Femur (tissue), 1 donor: Measurements from ENCODE around the gene DEXI.
A peak's percentile ranks its signal among the peaks of the same experiment; 100 is the strongest.
"Not testable (repeated sequence)": the region's sequence is repeated elsewhere in the genome, so short reads cannot be mapped to it uniquely, and the experiment has no call there.

Experiments used
- DNase-seq: peaks from one replicate; pipeline ENCODE4 v3.0.0-alpha.2; 2017

DEXI gene

DNA sequence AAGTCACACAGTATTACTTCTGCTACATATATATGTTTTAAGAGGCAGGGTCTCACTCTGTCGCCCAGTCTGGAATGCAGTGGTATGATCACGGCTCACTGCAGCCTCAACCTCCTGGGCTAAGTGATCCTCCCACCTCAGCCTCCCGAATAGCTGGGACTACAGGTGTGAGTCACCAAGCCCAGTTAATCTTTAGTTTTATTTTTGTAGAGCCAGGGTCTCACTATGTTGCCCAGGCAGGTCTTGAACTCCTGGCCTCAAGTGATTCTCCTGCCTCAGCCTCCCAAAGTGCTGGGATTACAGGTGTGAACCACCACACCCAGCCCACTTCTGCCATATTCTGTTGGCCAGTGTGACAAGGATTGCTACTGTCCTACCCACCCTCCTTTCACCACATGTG is 17.0 kb downstream of the DEXI start:
- not testable (repeated sequence) for DNase-seq

- peak; percentile 73 for DNase-seq
Observed at GRCh38 chr16:10923650-10924214, 18.5 kb downstream of the DEXI start.

- DNase-seq = no peak
Observed at GRCh38 chr16:10923146-10923649, 19.1 kb downstream of the DEXI start.

- no peak for DNase-seq
Observed at GRCh38 chr16:10922328-10923145, 19.7 kb downstream of the DEXI start.

GRCh38 chr16:10921536-10922327 is 20.5 kb downstream of the DEXI start:
- DNase-seq = no peak

GRCh38 chr16:10920726-10921427 is 21.4 kb downstream of the DEXI start:
- no peak for DNase-seq

GRCh38 chr16:10919003-10919351 is 23.3 kb downstream of the DEXI start:
- no peak for DNase-seq

- DNase-seq = peak; percentile 95
Observed at GRCh38 chr16:10918294-10919002, 23.8 kb downstream of the DEXI start.

- DNase-seq = no peak
Observed at GRCh38 chr16:10916534-10916933, 25.7 kb downstream of the DEXI start.

- no peak for DNase-seq
Observed at GRCh38 chr16:10911267-10911666, 31.0 kb downstream of the DEXI start.

DNA sequence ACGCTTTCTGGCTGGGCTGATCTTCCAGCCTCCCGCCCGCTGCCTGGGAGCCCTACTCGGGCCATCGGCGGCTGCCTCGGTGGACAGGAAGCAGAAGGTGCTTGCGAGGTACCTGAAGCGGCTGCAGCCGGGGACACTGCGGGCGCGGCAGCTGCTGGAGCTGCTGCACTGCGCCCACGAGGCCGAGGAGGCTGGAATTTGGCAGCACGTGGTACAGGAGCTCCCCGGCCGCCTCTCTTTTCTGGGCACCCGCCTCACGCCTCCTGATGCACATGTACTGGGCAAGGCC is 34.6 kb downstream of the DEXI start:
- DNase-seq = no peak

- no peak for DNase-seq
Observed at GRCh38 chr16:10906914-10907756, 35.1 kb downstream of the DEXI start.

DNA sequence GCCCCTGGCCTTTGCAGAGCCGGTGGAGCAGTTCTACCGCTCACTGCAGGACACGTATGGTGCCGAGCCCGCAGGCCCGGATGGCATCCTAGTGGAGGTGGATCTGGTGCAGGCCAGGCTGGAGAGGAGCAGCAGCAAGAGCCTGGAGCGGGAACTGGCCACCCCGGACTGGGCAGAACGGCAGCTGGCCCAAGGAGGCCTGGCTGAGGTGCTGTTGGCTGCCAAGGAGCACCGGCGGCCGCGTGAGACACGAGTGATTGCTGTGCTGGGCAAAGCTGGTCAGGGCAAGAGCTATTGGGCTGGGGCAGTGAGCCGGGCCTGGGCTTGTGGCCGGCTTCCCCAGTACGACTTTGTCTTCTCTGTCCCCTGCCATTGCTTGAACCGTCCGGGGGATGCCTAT is 35.8 kb downstream of the DEXI start:
- DNase-seq = no peak

DNA sequence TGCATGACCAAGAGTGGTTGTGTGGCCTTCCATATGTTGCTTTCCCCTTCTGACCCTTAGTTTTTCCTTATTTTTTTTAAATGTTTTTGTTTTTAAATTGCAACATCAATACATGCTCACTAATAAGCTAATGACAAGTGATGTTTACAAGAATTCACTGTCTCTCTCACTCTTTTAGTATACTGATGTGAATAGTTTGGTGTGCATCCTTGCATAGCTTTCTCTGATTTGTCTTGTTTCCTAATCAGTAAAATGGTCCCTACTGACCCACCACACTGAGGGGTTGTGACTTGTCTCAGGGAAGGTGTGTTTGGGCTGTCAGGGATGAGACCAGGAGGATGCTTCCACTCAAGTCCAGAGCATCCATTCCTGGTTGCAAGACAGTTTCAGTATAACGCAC is 39.3 kb downstream of the DEXI start:
- no peak for DNase-seq

DNA sequence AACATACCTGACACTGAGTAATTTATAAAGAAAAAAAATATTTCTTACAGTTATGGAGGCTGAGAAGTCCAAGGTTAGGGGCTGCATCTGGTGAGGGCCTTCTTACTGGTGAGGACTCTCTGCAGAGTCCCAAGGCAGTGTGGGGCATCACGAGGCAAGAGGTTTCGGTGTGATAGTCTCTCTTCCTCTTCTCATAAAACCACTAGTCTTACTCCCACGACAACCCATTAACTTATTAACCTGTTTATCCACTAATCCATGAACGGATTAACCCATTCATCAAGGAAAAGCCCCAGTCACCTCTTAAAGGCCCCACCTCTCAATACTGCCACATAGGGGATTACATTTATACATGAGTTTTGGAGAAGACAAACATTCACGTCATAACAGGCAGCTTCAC is 45.1 kb downstream of the DEXI start:
- no peak for DNase-seq

GRCh38 chr16:10896723-10897122 is 45.5 kb downstream of the DEXI start:
- DNase-seq = no peak

DNA sequence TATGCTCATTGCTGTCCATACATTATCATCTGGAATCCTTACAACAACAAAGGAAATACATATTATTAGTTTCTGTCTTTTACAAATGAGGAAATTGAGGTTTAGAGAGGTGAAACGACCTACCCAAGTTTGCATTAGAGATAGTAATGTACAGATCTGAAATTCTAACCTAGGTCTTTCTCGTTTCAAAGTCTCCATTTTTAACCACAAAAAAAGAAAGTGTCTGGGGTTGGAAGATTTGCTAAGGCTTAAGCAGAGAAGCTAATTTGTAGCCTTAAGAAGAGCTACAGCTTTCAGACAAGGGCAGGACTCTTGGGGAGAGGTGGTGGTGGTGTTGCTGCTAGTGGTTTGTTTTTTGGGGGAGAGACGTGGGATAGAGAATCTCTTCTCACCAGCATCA is 46.1 kb downstream of the DEXI start:
- no peak for DNase-seq

DNA sequence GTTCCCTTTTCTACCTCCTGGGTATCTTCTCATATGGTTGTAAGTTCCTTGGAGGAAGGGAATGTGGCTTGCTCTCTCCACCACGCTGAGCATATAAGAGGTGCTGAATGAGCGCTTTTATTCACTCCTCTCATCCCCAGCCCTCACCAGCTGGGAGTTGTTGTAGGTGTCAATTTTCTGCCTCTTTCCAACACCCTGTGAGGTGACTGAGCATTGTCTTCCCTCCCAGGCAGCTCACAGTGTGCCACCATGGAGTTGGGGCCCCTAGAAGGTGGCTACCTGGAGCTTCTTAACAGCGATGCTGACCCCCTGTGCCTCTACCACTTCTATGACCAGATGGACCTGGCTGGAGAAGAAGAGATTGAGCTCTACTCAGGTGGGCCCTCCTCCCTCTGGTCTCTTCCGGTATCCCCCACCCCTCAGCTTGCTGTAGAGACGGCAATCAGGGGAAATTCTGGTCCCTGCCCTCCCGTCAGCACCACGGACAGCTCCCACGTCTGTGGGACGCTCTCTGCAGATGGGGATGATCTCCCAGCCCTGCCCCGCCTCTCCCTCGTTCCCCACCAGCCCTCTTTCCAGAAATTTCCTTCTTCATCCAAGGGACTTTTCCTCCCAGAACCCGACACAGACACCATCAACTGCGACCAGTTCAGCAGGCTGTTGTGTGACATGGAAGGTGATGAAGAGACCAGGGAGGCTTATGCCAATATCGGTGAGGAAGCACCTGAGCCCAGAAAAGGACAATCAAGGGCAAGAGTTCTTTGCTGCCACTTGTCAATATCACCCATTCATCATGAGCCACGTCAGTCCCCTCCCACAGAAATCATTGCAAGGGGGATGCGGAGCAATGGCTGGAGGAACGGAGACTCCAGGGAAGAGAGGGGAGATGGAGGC is 47.0 kb downstream of the DEXI start:
- DNase-seq = peak; percentile 76

DNA sequence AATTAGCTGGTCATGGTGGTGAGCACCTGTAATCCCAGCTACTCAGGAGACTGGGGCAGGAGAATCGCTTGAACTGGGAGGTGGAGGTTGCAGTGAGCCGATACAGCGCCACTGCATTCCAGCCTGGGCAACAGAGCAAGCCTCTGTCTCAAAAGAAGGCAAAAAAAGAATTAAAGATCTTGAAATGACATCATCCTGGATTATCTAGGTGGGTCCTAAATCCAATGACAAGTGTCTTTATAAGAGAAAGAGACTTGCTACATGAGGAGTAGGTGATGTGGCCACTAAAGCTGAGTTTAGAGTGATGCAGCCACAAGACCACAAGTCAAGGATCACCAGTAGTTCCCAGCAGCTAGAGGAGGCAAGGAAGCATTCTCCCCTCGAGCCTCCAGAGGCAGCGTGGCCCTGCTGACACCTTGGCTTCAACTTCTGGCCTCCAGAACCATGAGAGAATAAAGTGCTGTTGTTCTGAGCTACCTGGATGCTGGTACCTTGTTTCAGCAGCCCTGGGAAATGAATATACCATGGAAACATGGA is 49.4 kb downstream of the DEXI start:
- no peak for DNase-seq

DNA sequence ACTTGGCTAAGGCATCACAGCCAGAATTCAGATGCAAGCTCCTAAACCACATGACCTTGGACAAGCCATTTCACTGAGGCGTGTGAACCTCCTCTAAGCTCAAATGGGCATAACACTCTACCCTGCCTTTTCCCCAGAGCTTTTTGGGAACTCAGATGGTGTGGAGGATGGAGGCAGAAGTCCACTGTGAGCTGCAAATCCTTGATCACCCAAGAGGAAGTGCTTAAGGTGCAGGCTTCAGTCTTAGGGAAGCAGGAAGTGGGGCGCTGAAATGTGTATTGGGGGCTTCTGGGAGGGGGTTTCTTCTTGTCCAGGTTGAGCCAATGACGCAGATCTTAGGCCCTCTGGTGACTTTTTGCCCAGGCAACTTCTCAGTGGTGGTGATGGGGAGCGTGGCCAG is 52.4 kb downstream of the DEXI start:
- no peak for DNase-seq
